SK-N-DZ (cell line): Measurements from ENCODE around the gene NISCH.

ENCODE experiments used
- DNase-seq: peaks from one replicate; pipeline ENCODE4 v3.0.0-alpha.2; 2015; ENCODE audit warnings: low spot score

Gene NISCH

GRCh38 chr3:52435246-52436101, 19.9 kb upstream of the NISCH start:
- DNase-seq = no peak

GRCh38 chr3:52436500-52437149, 18.8 kb upstream of the NISCH start:
- DNase-seq = no peak

- DNase-seq = no peak
These were observed 17.9 kb upstream of the NISCH start for GRCh38 chr3:52437326-52438103.

GRCh38 chr3:52438104-52438376, 17.4 kb upstream of the NISCH start:
- no peak for DNase-seq

- no peak for DNase-seq
These were observed 16.6 kb upstream of the NISCH start for GRCh38 chr3:52438579-52439425.

GRCh38 chr3:52439426-52440248, 15.8 kb upstream of the NISCH start:
- DNase-seq = no peak

GRCh38 chr3:52440249-52440551, 15.2 kb upstream of the NISCH start:
- DNase-seq = no peak

- DNase-seq = no peak
These were observed 14.7 kb upstream of the NISCH start for GRCh38 chr3:52440671-52441070.

GRCh38 chr3:52441091-52441771, 14.2 kb upstream of the NISCH start:
- no peak for DNase-seq

- no peak for DNase-seq
These were observed 13.6 kb upstream of the NISCH start for GRCh38 chr3:52441772-52442332.

GRCh38 chr3:52442409-52443267, 12.8 kb upstream of the NISCH start:
- no peak for DNase-seq

- no peak for DNase-seq
These were observed 12.2 kb upstream of the NISCH start for GRCh38 chr3:52443268-52443610.

- no peak for DNase-seq
These were observed 11.4 kb upstream of the NISCH start for GRCh38 chr3:52443791-52444687.

- peak; percentile 79 for DNase-seq
These were observed 10.3 kb upstream of the NISCH start, which contains the start of gene SEMA3G for GRCh38 chr3:52444860-52445793. TSS of gene SEMA3G (minus strand) at chr3:52445103. CDS start at chr3:52445027, 76 bp downstream.

- DNase-seq = no peak
These were observed 9.4 kb upstream of the NISCH start for GRCh38 chr3:52446042-52446441.

- DNase-seq = peak; percentile 70
These were observed 8.5 kb upstream of the NISCH start for GRCh38 chr3:52446631-52447511.
